NCI-H1417 treated with DMSO at 0.1 percent for 48 hours (cell line): Measurements from ENCODE around the gene FAM25C.
"Not testable (repeated sequence)": the region's sequence is repeated elsewhere in the genome, so short reads cannot be mapped to it uniquely, and the experiment has no call there.

Experiments used
- DNase-seq: peaks from one replicate; lab custom pipeline; 2025; lab: John Stamatoyannopoulos, UW

Gene FAM25C

DNA sequence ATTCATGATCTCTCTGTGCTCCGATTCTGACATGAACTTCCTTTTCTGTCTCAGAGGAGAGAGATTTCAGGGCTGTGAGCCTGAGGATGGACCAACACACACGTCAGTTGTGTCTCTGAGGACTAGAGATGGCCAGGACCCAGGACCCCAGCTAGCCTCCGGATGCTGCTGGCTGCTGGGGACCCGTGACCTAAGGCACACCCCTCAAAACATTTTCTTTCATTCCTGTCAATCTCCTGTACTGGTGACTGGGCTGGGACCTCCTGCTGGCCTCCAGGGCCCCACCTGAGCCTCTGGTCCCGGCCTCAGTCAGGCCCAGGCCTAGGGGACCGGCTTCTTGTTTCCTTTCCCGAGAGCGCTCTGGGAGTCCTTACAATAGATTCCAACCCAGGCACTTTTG, 42.4 kb downstream of the FAM25C start:
- DNase-seq, result not testable (repeated sequence)

DNA sequence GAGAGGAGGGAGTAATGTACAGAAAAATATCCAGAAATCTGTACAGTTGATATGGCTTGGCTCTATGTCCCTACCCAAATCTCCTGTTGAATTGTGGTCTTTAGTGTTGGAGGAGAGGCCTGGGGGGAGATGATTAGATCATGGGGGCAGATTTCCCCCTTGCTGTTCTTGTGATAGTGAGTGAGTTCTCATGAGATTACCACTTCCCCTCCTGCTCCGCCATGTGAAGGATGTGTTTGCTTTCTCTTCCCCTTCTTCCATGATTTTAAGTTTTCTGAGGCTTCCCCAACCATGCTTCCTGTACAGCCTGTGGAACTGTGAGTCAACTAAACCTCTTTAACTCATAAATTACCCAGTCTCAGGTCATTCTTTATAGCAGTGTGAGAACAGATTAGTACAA, 52.2 kb downstream of the FAM25C start:
- not testable (repeated sequence) for DNase-seq
